HG02798 (cell line): ENCODE data around the gene CENPT.

Experiments
- ATAC-seq: cut with Tn5 transposase; IDR thresholded peaks from one replicate; pipeline ENCODE4 v1.9.1; 2021; ENCODE audit warnings: mild to moderate bottlenecking; ENCODE audit not compliant: unreplicated experiment, poor library complexity

CENPT gene

GRCh38 chr16:67780847-67781564 is 66.5 kb downstream of the CENPT start:
- peak; percentile 21 for ATAC-seq

DNA sequence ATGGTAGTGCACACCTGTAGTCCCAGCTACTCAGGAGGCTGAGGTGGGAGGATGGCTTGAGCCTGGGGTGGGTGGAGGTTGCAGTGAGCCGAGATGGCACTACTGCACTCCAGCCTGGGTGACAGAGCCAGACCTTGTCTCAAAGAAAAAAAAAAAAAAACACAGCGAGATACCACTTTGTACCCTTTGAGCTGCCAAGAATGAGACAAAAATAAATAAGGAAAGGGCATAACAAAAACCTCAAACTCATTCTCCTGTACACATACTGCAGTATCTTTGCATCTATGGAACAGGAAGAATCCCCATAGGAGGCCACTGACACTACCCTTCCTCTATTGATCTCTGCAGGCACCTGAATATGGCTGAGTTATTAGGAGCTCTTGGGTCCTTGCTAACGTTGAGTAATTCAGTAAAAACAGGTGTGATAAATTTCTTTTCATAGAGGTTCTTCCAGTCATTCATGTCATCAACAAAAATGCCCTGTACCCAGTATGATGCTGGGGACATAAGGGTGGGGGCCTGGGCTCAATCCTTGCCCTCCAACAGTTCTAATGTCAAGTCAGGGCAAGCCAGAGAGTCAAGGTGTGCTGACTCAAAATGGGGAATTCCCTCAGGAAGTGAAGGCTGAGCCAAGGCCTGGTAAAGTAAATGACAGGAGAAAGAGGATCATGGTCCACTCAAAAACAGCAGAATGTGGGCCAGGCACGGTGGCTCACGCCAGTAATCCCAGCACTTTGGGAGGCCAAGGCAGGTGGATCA is 68.1 kb downstream of the CENPT start:
- no peak for ATAC-seq
